Measurements from ENCODE around the gene SBF2. TPM values are rescaled to one million over a fixed set of nuclear protein-coding genes. Genes with fewer than 3 reads are reported as not detected.

SBF2 gene
- total and polyA plus RNA-seq, 2 of the 13 experiments (the other 11 are each of a cell fraction or from before 2014, with no cell fraction given), result 24.0 to 45.8 TPM

- H3K27ac ChIP-seq (ENCODE audit: extremely low read length, insufficient read depth, low read length), result no peak overlapping the region
- BruUV-seq (replicated peaks), result no TSS peak
- no peak for DNase-seq (ENCODE audit: low spot score)
- no peaks in the 10 kb centered on the region for H4K20me1 ChIP-seq (ENCODE audit: insufficient read depth, low read length)
- no peaks in the 10 kb centered on the region for H3K27me3 ChIP-seq (ENCODE audit: control insufficient read depth in 1 of 2, insufficient read depth in 2 of 2, low read length in 2 of 2)
- H3K9ac ChIP-seq (ENCODE audit: insufficient read depth, low read depth, low read length), result no peak overlapping the region
- TF ChIP-seq ZBTB33 (CRISPR knock-in tag; IDR thresholded peaks at IDR 0.05) (0 out of 2 replicates have a peak, but pooled peaks have one; percentile 13), MIXL1 (CRISPR knock-in tag; IDR thresholded peaks at IDR 0.05) (no peak)
- intact Hi-C loops (cut with micrococcal nuclease; ENCODE audit: unreplicated experiment), result no loop called here
- no peaks in the 10 kb centered on the region for H3K4me1 ChIP-seq (ENCODE audit: insufficient read depth, low read length)
- ATAC-seq, result no peak
- H3K36me3 ChIP-seq (replicated peaks in 1 of 2; ENCODE audit: control insufficient read depth in 1 of 2, insufficient read depth in 2 of 2, low read length in 2 of 2), result no peaks in the 10 kb centered on the region
- peaks cover 11% of the 10 kb centered on the region for H3K79me2 ChIP-seq (ENCODE audit: insufficient read depth, low read length)
- POLR2A ChIA-PET, result no interaction called here
- no peak overlapping the region for H3K4me3 ChIP-seq (replicated peaks in 1 of 3; ENCODE audit: insufficient read depth in 1 of 3, low read depth in 2 of 3, low read length in 3 of 3)
- CTCF ChIA-PET (ENCODE audit: low intra/inter-chr PET ratio, low total read pairs), result no interaction called here
- no peak for FAIRE-seq
- H2AFZ ChIP-seq (ENCODE audit: low read length), result no peak overlapping the region
- 96% methylated on average over 7 of the region's 11 CpGs for WGBS (ENCODE audit: low lambda C conversion rate)
- in situ Hi-C loops (cut with HindIII; ENCODE audit: extremely low pct_ligation_motif_present, low pct_unique_long_range_greater_than_20kb), result no loop called here
- no peak overlapping the region for H3K4me2 ChIP-seq (ENCODE audit: low read depth, low read length)
- no peaks in the 10 kb centered on the region for H3K9me3 ChIP-seq (ENCODE audit: low read length)
These were observed 21.9 kb downstream of the SBF2 start for GRCh38 chr11:10272132-10272531.

GRCh38 chr11:10268746-10269488 is 25.1 kb downstream of the SBF2 start:
- no peak for FAIRE-seq
- no peaks in the 10 kb centered on the region for H4K20me1 ChIP-seq (ENCODE audit: insufficient read depth, low read length)
- no TSS peak for BruUV-seq (replicated peaks)

More at GRCh38 chr11:10268746-10269488, 25.1 kb downstream of the SBF2 start:
- Histone ChIP-seq H3K4me3 (replicated peaks in 1 of 3; ENCODE audit: insufficient read depth in 1 of 3, low read depth in 2 of 3, low read length in 3 of 3) (no peak overlapping the region), H3K27ac (ENCODE audit: extremely low read length, insufficient read depth, low read length) (no peak overlapping the region), H3K4me1 (ENCODE audit: insufficient read depth, low read length) (no peaks in the 10 kb centered on the region), H3K27me3 (ENCODE audit: control insufficient read depth in 1 of 2, insufficient read depth in 2 of 2, low read length in 2 of 2) (no peaks in the 10 kb centered on the region), H3K9me3 (ENCODE audit: low read length) (no peaks in the 10 kb centered on the region), H3K36me3 (replicated peaks in 1 of 2; ENCODE audit: control insufficient read depth in 1 of 2, insufficient read depth in 2 of 2, low read length in 2 of 2) (no peaks in the 10 kb centered on the region), H3K79me2 (ENCODE audit: insufficient read depth, low read length) (peaks cover 2% of the 10 kb centered on the region), H2AFZ (ENCODE audit: low read length) (no peak overlapping the region), H3K9ac (ENCODE audit: insufficient read depth, low read depth, low read length) (no peak overlapping the region), H3K4me2 (ENCODE audit: low read depth, low read length) (no peak overlapping the region)
- ChIA-PET POLR2A (no interaction called here), CTCF (ENCODE audit: low intra/inter-chr PET ratio, low total read pairs) (no interaction called here)
- no peak for TF ChIP-seq MAFF (IDR thresholded peaks at IDR 0.05; ENCODE audit: low read depth, low read length)
- no peak for TF ChIP-seq RBM22 (optimal IDR thresholded peaks at IDR 0.05; ENCODE audit: low read length)
- TF ChIP-seq ZMAT3 (CRISPR knock-in tag; conservative IDR thresholded peaks at IDR 0.05), result no peak
- no peak for TF ChIP-seq RORA (CRISPR knock-in tag; IDR thresholded peaks at IDR 0.05)
- no peak for TF ChIP-seq BRCA1 (CRISPR knock-in tag; IDR thresholded peaks at IDR 0.05)
- TF ChIP-seq ZNF432 (CRISPR knock-in tag; IDR thresholded peaks at IDR 0.05; ENCODE audit: borderline replicate concordance), result no peak
- no peak for TF ChIP-seq ZNF678 (CRISPR knock-in tag; IDR thresholded peaks at IDR 0.05)
- TF ChIP-seq PLSCR1 (CRISPR knock-in tag; IDR thresholded peaks at IDR 0.05; ENCODE audit: borderline replicate concordance), result no peak
- no peak for TF ChIP-seq ZNF451 (CRISPR knock-in tag; IDR thresholded peaks at IDR 0.05)
- TF ChIP-seq TP53 (CRISPR knock-in tag; conservative IDR thresholded peaks at IDR 0.05), result no peak
- no peak for TF ChIP-seq BCL3 (CRISPR knock-in tag; IDR thresholded peaks at IDR 0.05)
- no peak for TF ChIP-seq ZNF501 (CRISPR knock-in tag; IDR thresholded peaks at IDR 0.05)
- no peak for TF ChIP-seq FOSL1 (CRISPR knock-in tag; IDR thresholded peaks at IDR 0.05; ENCODE audit: borderline replicate concordance)
- TF ChIP-seq CC2D1A (CRISPR knock-in tag; IDR thresholded peaks at IDR 0.05), result no peak
- no peak for ATAC-seq
- intact Hi-C loops (cut with micrococcal nuclease; ENCODE audit: unreplicated experiment) (no loop called here), in situ Hi-C loops (cut with HindIII; ENCODE audit: extremely low pct_ligation_motif_present, low pct_unique_long_range_greater_than_20kb) (no loop called here)
- DNase-seq (ENCODE audit: low spot score), result no peak
- WGBS (ENCODE audit: low lambda C conversion rate), result 92% methylated on average over 5 of the region's 5 CpGs
